H1 (cell line): ENCODE results near the gene APOOL. TPM values are rescaled to one million over a fixed set of nuclear protein-coding genes. Genes with fewer than 3 reads are reported as not detected.

Source experiments
- CBX5 ChIP-seq: fragments of 300-800, 300-1000 bp; sonication (generic); IDR thresholded peaks from 2 replicates; pipeline ENCODE4 v1.7.1; 2016; ENCODE audit warnings: antibody characterized with exemption, low read length, low read depth
- polyA plus RNA-seq, 7 experiments: library from polyadenylated mRNA; depleted of rRNA in 3 of 7; stranded (reverse) in 5 of 7; unstranded in 2 of 7; fragments of >200 nt in 5 of 7; fragments of 200-250 nt in 2 of 7; gene quantifications; 1 replicate in 5 of 7; 2 replicates in 1 of 7; 4 replicates in 1 of 7; pipeline versions ENCODE4 v1.2.1 to v1.2.3, GENCODE V29; 2011 to 2013; ENCODE audit warnings: missing spikeins in 2 of 7, mixed read lengths in 2 of 7
- total RNA-seq: library from RNA; stranded (reverse); fragmentation: NEBNext Ultra II Directional; extraction: Animal tissue kit (Norgen Biotek cat#: 25700); gene quantifications from 2 replicates; pipeline ENCODE4 v1.2.1, GENCODE V29; 2021

The APOOL gene
- total and polyA plus RNA-seq, 2 of the 8 experiments (the other 6 are each of a cell fraction or from before 2014, with no cell fraction given), result 2.4 to 8.1 TPM

DNA sequence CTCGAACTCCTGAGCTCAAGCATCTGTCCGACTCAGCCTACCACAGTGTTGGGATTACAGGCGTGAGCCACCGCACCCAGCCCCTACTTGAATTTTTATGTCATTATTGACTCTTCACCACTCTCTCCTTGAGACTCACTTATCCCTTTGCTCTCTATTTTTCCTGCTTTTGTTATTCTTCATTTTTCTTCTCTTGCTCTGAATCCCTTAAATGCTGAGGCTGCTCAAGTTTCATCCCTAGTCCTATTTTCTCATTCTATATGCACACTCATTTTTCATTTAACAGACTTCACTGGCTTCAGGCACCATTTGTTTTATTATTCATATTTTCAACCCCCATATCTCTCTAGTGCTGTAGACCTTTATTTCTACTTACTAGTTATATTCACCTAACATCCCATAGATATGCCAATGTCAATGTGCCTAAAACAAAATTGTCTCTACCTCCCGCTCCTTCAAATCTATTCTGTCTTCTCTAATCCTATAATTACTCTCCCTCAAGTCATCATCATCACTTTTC is 85.7 kb downstream of the APOOL start (continued):
- TF ChIP-seq CBX5, result no peak
- TF ChIP-seq, all 59 proteins: peak for 0
